Cerebellar nuclear complex (tissue), 1 donor: ENCODE data around the gene WIPF1.

Experiments used
- DNase-seq, 2 experiments: peaks; one replicate each; lab custom pipeline; 2025; lab: John Stamatoyannopoulos, UW

WIPF1 gene

DNA sequence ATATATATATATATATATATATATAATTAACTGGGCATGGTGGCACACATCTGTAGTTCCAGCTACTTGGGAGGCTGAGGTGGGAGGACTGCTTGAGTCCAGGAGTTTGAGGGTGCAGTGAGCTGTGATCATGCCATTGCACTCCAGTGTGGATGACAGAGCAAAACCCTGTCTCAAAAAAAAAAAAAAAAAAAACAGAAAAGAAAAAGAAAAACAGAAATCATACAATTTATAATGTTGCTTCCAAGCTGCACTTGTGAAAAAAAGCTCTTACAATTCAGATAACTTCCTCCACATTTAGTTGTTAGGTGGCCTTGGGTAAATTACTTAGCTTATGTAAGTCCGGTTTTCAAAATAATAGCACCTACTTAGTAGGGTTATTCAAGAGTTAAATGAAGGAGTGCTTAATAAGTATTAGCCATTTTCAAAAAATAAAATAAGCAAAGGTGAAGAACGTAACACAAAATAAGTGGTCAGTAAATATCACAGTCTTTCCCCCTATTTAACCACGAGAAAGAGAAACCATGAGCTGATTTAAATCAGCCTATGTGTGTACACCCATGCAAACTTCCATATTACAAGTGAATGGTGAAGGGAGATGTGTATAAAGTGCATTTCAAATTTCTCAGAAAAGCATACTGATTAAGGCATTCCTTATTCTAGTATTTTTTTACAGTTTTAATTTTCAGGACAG lies 2.3 kb downstream of the WIPF1 start:
- no peak for DNase-seq

GRCh38 chr2:174594456-174594855 lies 3.1 kb downstream of the WIPF1 start:
- DNase-seq: no peak

DNA sequence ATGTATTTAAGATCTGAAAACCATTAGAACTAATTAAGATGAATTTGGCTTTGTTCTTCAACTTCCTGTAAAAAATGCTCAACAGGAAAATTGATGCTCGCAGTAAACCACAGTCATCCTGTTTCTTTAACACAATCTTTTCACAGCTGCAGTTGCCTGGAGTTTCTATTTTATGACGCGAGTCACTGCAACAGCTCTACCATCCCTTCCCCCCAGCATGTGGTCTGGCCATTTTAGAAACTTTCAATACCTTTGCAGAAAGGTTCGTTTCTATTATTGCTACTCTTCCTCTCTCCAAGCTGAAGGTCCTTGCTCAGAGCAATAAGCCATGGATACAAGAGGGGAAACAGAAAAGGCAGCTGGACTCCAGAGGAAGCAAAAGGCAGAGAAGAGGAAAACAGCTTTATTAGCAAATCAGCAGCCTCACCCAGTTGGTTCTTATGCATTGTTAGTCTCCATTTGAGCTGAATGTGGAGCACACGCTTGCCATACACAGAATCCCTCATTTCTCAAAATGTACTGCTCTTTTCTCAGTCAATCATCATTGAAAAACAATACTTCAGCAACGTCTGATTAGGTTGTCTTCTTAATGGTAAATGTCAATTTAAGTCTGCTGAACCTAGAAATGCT lies 3.9 kb downstream of the WIPF1 start:
- no peak for DNase-seq

DNA sequence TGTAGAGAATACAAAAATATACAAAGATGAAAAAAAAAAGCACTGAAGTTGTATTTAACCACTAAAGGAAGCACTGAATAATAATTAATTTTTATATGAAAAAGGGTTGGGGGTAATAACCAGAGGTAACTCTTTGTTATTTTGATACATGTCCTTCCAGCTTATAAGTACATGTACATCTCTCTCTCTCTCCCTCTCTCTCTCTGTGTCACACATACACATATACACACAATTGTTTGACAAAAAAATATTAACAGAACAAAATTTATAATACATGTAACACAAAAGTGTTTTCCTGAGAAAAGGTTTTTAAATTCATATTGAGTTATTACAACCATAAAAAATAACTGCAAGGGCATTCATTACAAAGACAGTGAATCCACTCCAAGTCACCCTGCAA lies 4.6 kb downstream of the WIPF1 start:
- DNase-seq: no peak

DNA sequence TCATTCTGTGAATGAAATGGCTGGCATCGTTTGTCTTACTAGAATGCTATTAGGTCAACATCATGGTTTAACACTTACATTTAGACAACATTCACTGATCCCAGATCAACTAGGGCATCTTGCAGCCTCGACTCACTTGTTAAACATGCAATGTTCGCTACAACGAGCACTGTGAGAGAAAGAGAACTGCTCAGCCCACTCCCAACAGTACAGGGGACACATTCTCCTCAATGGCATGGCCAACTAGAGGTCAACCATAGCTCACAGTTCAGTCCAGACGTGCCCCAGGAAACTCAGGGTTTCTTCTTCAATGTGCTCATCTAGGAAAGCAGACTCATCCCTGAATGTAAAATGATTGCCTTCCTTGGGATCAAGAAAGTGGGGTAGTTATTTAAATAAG lies 5.9 kb downstream of the WIPF1 start:
- no peak for DNase-seq

- DNase-seq: no peak
Observed at GRCh38 chr2:174590928-174591648, 6.5 kb downstream of the WIPF1 start.

- DNase-seq: no peak
Observed at GRCh38 chr2:174590346-174590745, 7.3 kb downstream of the WIPF1 start.

DNA sequence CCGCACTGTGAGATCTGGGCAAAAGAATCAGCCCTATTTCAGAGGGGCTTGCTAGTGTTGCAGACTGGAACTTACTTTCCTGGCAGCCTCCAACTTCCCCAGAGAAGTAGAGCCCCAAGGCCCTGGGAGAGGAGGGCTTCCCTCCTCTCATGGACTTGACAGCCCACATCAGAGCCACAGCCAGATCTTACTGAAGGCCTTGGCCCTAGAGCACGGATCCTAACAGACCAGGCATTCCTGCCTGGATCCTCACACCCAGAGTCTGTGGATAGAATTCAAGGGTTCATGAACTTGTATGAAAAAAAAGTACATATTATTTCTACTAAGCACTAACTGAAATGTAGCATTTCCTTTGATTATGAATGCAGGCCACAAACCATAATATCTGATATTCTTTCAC lies 8.3 kb downstream of the WIPF1 start:
- no peak for DNase-seq

DNA sequence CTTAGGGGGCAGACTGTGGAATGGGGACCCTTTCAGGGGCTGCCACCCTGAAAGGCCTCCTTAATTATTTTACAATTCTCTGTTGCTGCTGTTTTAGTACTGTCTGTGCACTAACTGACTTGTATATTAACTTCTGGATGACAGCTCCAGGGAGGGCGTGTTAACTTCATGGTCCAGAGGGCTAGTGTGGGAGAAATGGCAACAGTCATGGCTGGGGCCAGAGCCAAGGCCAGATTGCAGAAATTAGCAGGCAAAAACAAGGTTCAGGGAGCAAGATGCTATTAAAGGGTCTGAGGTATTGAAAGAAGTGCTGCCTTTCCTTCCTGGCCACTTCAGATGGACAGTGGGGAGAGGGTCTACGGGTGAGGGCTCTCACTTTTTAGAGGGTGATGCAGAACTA lies 9.1 kb downstream of the WIPF1 start:
- DNase-seq: no peak

DNA sequence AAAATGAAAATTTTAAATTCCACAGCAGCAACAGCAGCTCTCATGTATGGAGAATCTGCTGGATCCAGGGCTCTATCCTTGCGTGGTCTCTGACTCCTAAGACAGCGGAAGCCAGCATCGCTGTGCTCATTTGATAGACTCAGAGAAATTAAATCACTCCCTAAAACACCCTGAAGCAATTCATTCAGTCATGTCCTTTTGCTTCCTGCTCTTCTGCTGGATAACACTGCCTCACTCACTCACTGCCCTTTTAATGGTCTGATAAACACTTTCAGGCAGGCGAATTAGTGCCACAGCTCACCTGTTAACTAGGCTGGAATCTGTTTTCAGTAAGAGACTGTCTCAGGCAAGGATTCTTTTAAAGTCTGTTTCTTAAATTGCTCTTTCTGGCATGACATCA lies 10.0 kb downstream of the WIPF1 start:
- DNase-seq: no peak

- DNase-seq: no peak
Observed at GRCh38 chr2:174586418-174587295, 10.9 kb downstream of the WIPF1 start.

- DNase-seq: no peak
Observed at GRCh38 chr2:174585657-174586252, 11.8 kb downstream of the WIPF1 start.

DNA sequence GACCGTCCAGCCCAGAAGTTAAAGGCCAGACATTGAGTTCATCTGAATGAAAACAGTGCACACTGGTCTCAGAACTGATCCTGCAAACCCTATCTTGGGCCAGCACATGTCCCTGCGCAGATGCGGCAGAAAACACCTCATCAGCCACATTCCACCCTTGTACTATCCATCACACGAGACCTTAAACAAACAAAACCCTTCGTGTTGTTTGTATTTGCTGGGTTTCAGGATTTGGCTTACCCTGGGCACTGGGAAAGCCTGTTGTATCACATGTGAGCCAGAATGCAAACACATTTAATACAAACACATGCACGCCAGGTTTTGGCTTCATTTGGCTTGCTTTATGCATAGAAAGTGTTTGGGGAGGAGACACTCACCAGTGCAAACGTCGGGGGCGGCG lies 12.5 kb downstream of the WIPF1 start:
- DNase-seq: no peak

DNA sequence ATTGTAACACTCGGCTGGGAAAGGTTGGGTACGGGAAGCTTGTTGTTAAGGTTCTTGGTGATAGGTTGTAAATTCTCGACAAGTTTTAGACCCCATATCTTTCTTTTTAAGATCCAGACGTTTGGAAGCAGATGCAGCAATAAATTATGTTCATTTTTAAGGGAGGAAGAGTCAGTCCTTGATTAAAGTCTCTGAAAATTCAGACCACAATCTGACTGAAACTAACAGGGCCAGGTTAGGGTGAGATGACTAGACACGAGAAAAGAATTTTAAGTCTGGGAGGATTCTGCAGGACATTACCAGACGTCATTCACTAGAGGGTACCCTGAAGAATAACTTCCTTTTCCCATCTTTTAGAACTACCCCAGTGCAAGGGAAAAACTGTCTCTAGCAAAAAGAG lies 16.1 kb downstream of the WIPF1 start:
- no peak for DNase-seq

DNA sequence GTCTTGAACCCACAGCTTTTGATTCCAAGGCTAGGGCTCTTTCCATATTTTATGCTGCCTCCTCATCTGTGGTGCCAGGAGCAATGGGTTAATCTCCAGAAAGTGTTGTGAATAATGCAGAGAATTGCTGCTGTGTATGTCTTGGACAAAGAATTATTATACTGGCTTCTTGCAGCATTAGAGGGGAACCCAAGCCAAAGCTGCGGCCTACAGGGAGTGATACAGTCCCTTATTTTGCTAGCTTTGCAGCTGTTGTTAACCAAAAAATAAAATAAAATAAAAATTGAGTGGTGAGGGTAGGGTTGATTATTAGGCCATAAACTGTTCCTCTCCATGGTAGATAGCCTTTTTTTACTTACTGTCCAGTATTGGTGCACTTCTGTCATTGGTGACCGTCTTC lies 16.7 kb downstream of the WIPF1 start:
- DNase-seq: no peak

- DNase-seq: no peak
Observed at GRCh38 chr2:174577967-174578589, 19.5 kb downstream of the WIPF1 start.

GRCh38 chr2:174575124-174575776 lies 22.4 kb downstream of the WIPF1 start:
- no peak for DNase-seq

DNA sequence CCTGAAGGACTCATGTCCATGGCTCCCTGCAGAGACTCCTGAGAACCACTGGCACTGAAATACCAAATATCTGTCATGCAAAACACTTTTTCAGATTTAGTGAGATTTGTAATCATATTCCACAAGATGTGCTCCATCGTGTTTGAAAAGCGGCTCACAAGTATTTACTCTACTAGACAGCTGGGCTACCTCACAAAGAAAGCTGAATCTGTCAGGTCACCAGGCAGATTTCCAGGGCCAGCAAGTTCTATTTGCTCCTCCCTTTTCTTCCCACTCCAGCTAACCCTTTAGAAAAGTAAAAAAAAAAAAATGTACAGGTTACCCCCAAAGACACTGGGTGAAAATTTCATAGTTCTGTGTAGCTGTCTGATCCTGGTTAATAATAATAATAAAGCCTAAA lies 22.9 kb downstream of the WIPF1 start:
- DNase-seq: no peak

GRCh38 chr2:174573621-174574081 lies 24.0 kb downstream of the WIPF1 start:
- no peak for DNase-seq

DNA sequence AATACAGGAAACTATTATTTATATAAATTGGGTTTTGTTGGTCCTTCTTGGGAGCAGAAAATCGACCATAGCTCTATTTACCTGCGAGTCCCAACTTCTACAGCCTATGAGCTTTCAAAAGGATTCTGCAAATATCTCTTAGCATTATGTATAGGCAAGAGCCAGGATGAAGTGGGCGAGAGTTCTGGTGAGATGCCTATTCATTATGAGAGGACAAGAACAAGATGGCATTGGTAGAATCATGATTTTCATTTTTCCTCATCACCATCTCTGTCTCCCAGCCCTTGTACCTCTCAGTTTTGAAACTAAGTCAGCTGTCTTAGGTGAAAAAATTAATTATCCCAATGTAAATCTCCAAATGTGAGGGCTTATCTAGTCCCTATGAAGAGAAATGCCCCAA lies 25.0 kb downstream of the WIPF1 start:
- DNase-seq: no peak
